Central memory CD8-positive, alpha-beta T cell (primary cell): Measurements from ENCODE around the gene SLC35F3.

Experiments used
- ATAC-seq: fragments of 150-1000 bp; cut with Tn5 transposase; replicated peaks from 2 replicates; pipeline ENCODE4 v1.10.0; 2022; ENCODE audit warnings: mild to moderate bottlenecking, moderate FRiP score, moderate number of reproducible peaks; ENCODE audit not compliant: poor library complexity, severe bottlenecking; ENCODE audit errors: extremely low read depth
- DNase-seq, 2 donors: peaks; one replicate each; pipeline ENCODE4 v3.0.0; 2021; ENCODE audit warnings: low spot score in 2 of 2
- H3K27ac Mint-ChIP-seq: one replicate; pipeline ENCODE4 v1.8.0; 2022; ENCODE audit warnings: low read depth, mild to moderate bottlenecking, moderate library complexity, mixed read lengths
- H3K27me3 Mint-ChIP-seq: one replicate; pipeline ENCODE4 v1.8.0; 2022; ENCODE audit warnings: mixed read lengths
- H3K36me3 Mint-ChIP-seq: one replicate; pipeline ENCODE4 v1.8.0; 2022; ENCODE audit warnings: mild to moderate bottlenecking, moderate library complexity, mixed read lengths; ENCODE audit not compliant: insufficient read depth
- H3K4me1 Mint-ChIP-seq: one replicate; pipeline ENCODE4 v1.8.0; 2022; ENCODE audit warnings: mixed read lengths
- H3K4me3 Mint-ChIP-seq: one replicate; pipeline ENCODE4 v1.8.0; 2022; ENCODE audit warnings: mild to moderate bottlenecking, moderate library complexity, mixed read lengths
- H3K9me3 Mint-ChIP-seq: one replicate; pipeline ENCODE4 v1.8.0; 2022; ENCODE audit warnings: mixed read lengths

SLC35F3 gene

DNA sequence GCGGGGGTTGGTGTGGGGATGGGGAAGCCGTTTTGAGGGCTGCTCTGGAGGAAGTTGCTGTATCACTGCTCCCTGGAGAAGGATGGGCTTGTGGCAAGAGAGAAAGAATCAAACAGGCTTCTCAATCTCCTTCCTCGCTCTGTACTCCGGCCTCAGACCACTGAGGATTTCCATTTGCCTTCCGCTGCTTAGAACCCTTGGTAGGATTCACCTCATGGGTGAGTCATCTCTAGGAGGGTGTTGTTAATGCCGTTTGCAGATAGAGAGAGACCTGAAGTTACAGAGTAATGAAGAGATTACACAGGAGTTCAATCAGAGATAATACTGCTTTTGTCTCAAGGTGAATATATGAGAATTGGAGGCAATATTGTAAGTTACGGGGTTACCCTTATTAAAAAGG, 15.3 kb downstream of the SLC35F3 start:
- Mint-ChIP-seq H3K27me3 (peaks cover 12% of the 10 kb centered on the region), H3K4me1 (no peaks in the 10 kb centered on the region), H3K4me3 (no peak overlapping the region), H3K36me3 (no peaks in the 10 kb centered on the region), H3K9me3 (no peaks in the 10 kb centered on the region), H3K27ac (no peak overlapping the region)
- DNase-seq (no peak), ATAC-seq (no peak)

DNA sequence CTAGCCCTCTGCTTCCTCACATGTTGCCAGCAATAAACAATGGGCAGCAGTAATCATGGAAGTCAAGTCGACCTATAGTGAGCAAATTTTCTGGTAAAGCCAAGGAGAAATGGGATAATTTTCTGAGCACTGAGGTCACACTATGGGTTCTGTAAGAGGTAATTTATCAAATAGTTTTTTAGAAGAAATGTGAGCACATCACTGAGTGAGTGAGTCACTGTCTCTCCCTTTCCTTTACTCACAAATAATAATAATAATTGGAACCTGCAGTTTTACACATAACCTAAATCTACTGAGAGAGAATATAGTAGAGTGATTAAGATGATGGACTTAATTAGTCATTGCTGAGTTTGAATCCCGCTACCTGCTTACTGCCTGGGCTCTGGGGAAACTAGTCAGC, 23.6 kb downstream of the SLC35F3 start:
- ATAC-seq (no peak), DNase-seq (no peak)
- Mint-ChIP-seq H3K36me3 (no peaks in the 10 kb centered on the region), H3K27me3 (peaks cover 47% of the 10 kb centered on the region), H3K27ac (no peak overlapping the region), H3K4me3 (no peak overlapping the region), H3K9me3 (peaks cover 7% of the 10 kb centered on the region), H3K4me1 (no peaks in the 10 kb centered on the region)

DNA sequence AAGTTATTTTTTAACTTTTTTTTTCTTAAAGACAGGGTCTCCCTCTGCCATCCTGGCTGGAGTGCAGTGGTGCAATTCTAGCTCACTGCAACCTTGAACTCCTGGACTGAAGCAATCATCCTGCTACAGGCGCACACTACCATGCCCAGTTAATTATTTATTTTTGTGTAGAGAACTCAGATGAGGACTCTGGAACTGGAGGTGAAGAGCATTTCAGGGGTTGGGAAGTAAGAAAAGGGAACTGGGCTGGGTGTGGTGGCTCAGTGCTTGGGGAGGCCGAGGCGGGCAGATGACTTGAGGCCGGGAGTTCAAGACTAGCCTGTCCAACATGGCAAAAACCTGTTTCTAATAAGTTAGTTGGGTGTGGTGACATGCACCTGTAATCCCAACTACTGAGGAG, 28.9 kb downstream of the SLC35F3 start:
- Mint-ChIP-seq H3K36me3 (no peaks in the 10 kb centered on the region), H3K9me3 (peaks cover 7% of the 10 kb centered on the region), H3K27me3 (peaks cover 38% of the 10 kb centered on the region), H3K4me3 (no peak overlapping the region), H3K27ac (no peak overlapping the region), H3K4me1 (no peaks in the 10 kb centered on the region)
- no peak for ATAC-seq
- no peak for DNase-seq

DNA sequence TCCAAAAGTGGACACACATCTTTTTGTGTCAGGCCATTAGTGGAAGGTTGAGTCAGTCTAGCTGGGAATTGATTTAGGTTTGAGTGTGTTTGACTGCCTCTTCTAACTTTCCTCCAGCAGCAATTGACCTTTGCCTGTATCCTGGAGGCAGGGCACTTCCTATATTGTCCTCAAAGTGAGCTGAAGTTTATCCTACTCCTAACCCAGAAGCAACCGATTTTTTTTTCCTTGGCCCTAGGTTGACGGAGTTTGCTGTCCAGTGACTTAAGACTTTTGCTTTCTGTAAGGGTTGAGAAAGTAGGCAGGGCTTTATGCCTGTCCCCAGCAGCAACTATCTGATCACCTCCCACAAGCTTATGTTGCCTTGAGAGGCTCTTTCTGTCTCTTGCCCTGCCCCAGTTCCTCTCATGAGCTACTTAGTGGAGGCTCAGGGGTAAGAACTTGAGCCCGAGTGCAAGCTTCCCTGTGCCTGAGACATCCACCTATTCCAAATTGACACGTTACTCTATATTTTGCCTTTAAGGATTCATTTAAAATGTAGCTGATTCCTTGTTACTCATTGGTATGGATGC, 30.9 kb downstream of the SLC35F3 start:
- Mint-ChIP-seq H3K9me3 (no peaks in the 10 kb centered on the region), H3K36me3 (no peaks in the 10 kb centered on the region), H3K27me3 (peaks cover 26% of the 10 kb centered on the region), H3K4me1 (no peaks in the 10 kb centered on the region), H3K4me3 (no peak overlapping the region), H3K27ac (no peak overlapping the region)
- DNase-seq = no peak
- no peak for ATAC-seq

DNA sequence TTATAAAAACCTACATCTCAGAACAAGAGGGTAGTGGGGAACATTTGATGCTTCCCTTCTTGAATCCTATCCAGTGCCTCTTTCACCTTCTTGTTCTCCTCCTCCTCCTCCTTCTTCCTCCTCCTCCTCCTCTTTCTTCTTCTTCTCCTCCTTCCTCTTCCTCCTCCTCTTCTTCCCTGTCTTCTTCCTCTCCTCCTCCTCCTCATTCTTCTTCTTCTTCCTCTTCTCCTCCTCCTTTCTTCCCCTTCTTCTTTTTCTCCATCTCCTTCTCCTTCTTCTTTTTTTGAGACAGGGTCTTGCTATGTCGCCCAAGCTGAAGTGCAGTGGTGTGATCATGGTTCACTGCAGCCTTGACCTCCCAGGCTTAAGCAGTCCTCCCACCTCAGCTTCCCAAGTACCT, 31.9 kb downstream of the SLC35F3 start:
- DNase-seq (no peak), ATAC-seq (no peak)
- Mint-ChIP-seq H3K27me3 (peaks cover 26% of the 10 kb centered on the region), H3K4me3 (no peak overlapping the region), H3K36me3 (no peaks in the 10 kb centered on the region), H3K4me1 (no peaks in the 10 kb centered on the region), H3K27ac (no peak overlapping the region), H3K9me3 (no peaks in the 10 kb centered on the region)

DNA sequence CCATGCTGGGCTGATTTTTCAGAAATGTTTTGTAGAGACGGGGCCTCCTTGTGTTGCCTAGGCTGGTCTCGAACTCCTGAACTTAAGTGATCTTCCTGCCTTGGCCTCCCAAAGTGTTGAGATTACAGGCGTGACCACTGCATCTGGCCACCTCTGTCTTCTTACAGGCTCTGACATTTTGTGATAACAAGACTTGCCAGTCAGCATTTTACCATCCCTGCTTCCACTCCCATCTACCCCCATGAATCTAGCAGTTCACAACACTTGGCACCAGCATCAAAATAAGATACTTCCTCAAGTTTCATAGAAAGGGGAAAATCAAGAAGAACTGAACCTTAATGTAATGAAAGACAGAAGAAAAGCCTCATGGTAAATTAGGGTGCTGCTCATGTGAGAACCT, 32.4 kb downstream of the SLC35F3 start:
- Mint-ChIP-seq H3K4me3 (no peak overlapping the region), H3K4me1 (no peaks in the 10 kb centered on the region), H3K9me3 (no peaks in the 10 kb centered on the region), H3K27me3 (peaks cover 26% of the 10 kb centered on the region), H3K27ac (no peak overlapping the region), H3K36me3 (no peaks in the 10 kb centered on the region)
- ATAC-seq = no peak
- DNase-seq = no peak

GRCh38 chr1:233938476-233938875, 34.0 kb downstream of the SLC35F3 start:
- DNase-seq (no peak), ATAC-seq (no peak)
- Mint-ChIP-seq H3K4me3 (no peak overlapping the region), H3K4me1 (no peaks in the 10 kb centered on the region), H3K36me3 (no peaks in the 10 kb centered on the region), H3K27me3 (peaks cover 34% of the 10 kb centered on the region), H3K9me3 (no peaks in the 10 kb centered on the region), H3K27ac (no peak overlapping the region)

DNA sequence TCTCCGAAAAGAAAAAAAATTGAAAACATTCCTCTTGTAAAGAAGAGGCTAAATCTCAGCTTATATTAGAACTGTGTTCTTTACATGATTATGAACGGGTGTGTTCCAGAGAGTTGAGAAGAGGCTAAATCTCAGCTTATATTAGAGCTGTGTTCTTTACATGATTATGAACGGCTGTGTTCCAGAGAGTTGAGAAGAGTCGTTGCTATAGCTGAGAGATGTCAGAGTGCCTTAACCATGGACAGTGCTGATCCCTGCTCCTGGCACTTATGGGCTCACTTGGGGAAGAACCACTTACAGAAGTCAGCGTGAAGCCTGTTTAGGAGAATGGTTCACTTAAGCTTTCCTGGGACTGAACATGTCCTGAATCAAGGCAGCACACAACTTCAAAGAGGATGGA, 35.0 kb downstream of the SLC35F3 start:
- no peak for ATAC-seq
- no peak overlapping the region for H3K4me3 Mint-ChIP-seq
- no peaks in the 10 kb centered on the region for H3K36me3 Mint-ChIP-seq
- DNase-seq = no peak
- no peaks in the 10 kb centered on the region for H3K9me3 Mint-ChIP-seq
- no peaks in the 10 kb centered on the region for H3K4me1 Mint-ChIP-seq
- peaks cover 34% of the 10 kb centered on the region for H3K27me3 Mint-ChIP-seq
- H3K27ac Mint-ChIP-seq = no peak overlapping the region

DNA sequence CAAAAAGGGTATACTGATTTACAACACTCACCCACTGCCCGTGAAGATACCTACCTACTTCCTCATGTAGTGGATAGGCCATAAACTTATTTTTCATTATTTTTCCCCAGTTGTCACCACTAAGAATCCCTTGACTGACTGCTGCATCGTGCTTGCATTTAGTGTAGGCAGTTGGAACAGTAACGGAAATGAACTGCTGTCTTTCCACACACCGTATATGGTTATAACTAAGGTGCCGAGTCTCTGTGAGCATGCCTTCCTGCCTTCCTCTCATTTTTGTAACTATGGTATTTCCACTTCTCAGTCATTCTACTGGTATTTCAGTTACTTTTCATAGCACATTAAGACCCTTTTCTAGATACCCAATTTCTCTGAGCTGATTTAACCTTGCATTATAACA, 36.4 kb downstream of the SLC35F3 start:
- Mint-ChIP-seq H3K4me3 (no peak overlapping the region), H3K4me1 (no peaks in the 10 kb centered on the region), H3K9me3 (no peaks in the 10 kb centered on the region), H3K27ac (no peak overlapping the region), H3K36me3 (no peaks in the 10 kb centered on the region), H3K27me3 (peaks cover 30% of the 10 kb centered on the region)
- ATAC-seq = no peak
- DNase-seq = no peak

GRCh38 chr1:233944601-233945000, 40.1 kb downstream of the SLC35F3 start:
- Mint-ChIP-seq H3K27ac (no peak overlapping the region), H3K4me1 (no peaks in the 10 kb centered on the region), H3K27me3 (peaks cover 19% of the 10 kb centered on the region), H3K4me3 (no peak overlapping the region), H3K36me3 (no peaks in the 10 kb centered on the region), H3K9me3 (no peaks in the 10 kb centered on the region)
- no peak for DNase-seq
- ATAC-seq = no peak

GRCh38 chr1:233945573-233945972, 41.1 kb downstream of the SLC35F3 start:
- H3K36me3 Mint-ChIP-seq = no peaks in the 10 kb centered on the region
- H3K27me3 Mint-ChIP-seq = peaks cover 20% of the 10 kb centered on the region
- no peaks in the 10 kb centered on the region for H3K9me3 Mint-ChIP-seq
- H3K4me1 Mint-ChIP-seq = no peaks in the 10 kb centered on the region
- H3K27ac Mint-ChIP-seq = no peak overlapping the region
- DNase-seq (no peak), ATAC-seq (no peak)
- no peak overlapping the region for H3K4me3 Mint-ChIP-seq

DNA sequence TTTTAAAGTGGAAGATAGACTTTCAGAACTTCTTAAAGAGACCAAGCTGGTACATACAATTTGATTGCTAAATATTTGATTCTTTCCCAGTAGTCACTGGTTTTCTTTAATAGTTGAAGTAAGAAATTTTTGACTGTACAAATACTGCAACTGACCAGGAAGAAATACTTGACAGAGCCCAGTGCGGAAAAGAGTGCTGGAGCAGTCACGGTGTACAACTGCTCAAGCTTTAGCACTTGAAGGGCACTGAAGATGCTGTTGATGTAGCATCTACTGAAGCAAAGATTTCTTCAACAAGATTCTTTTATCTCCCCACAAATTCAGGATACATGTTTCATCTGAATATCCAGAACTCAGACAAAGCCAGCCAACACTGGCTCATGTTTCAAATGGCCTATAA, 41.5 kb downstream of the SLC35F3 start:
- Mint-ChIP-seq H3K27ac (no peak overlapping the region), H3K4me1 (no peaks in the 10 kb centered on the region), H3K36me3 (no peaks in the 10 kb centered on the region), H3K27me3 (peaks cover 20% of the 10 kb centered on the region), H3K9me3 (no peaks in the 10 kb centered on the region), H3K4me3 (no peak overlapping the region)
- ATAC-seq (no peak), DNase-seq (no peak)

GRCh38 chr1:233946724-233947123, 42.2 kb downstream of the SLC35F3 start:
- ATAC-seq (no peak), DNase-seq (no peak)
- H3K27ac Mint-ChIP-seq = no peak overlapping the region
- H3K9me3 Mint-ChIP-seq = peaks cover 5% of the 10 kb centered on the region
- H3K27me3 Mint-ChIP-seq = peaks cover 20% of the 10 kb centered on the region
- H3K4me3 Mint-ChIP-seq = no peak overlapping the region
- no peaks in the 10 kb centered on the region for H3K4me1 Mint-ChIP-seq
- no peaks in the 10 kb centered on the region for H3K36me3 Mint-ChIP-seq

- H3K27me3 Mint-ChIP-seq = peaks cover 22% of the 10 kb centered on the region
- peaks cover 17% of the 10 kb centered on the region for H3K9me3 Mint-ChIP-seq
- no peak for ATAC-seq
Observed at GRCh38 chr1:233951804-233952203, 47.3 kb downstream of the SLC35F3 start.

More at GRCh38 chr1:233951804-233952203, 47.3 kb downstream of the SLC35F3 start:
- Mint-ChIP-seq H3K4me1 (no peaks in the 10 kb centered on the region), H3K36me3 (no peaks in the 10 kb centered on the region), H3K27ac (no peak overlapping the region), H3K4me3 (no peak overlapping the region)
- no peak for DNase-seq
